Coronary artery (tissue), 2 donors: ENCODE measurements around the gene AP1S3.

ENCODE experiments used
- DNase-seq: peaks from one replicate; pipeline ENCODE4 v3.0.0-alpha.2; 2017; ENCODE audit warnings: low spot score
- H3K27ac ChIP-seq, 2 donors: fragments of 200-600 bp; sonication (generic); one replicate each; pipeline ENCODE4 v1.5.1; 2016 to 2019
- H3K4me3 ChIP-seq: fragments of 200-600 bp; sonication (generic); 2 replicates; pipeline ENCODE4 v1.5.1; 2016; ENCODE audit warnings: mild to moderate bottlenecking, moderate library complexity
- CTCF ChIP-seq: fragments of 200-600 bp; sonication (generic); IDR thresholded peaks from one replicate; pipeline ENCODE4 v1.5.1; 2019; ENCODE audit warnings: antibody characterized with exemption

AP1S3 gene

GRCh38 chr2:223837287-223838061 is at the start of gene AP1S3:
Gene AP1S3 (minus strand): TSS chr2:223837582. CDS start chr2:223837450, 132 bp downstream.
- no peak for DNase-seq
- no peak for TF ChIP-seq CTCF
- Histone ChIP-seq H3K27ac (peak within 1 kb of the TSS; percentile 18 to 73), H3K4me3 (peak within 1 kb of the TSS; percentile 89)

- H3K4me3 ChIP-seq = no peak overlapping the region
- H3K27ac ChIP-seq = no peak overlapping the region
- DNase-seq = no peak
- TF ChIP-seq CTCF = no peak
Measured at GRCh38 chr2:223887127-223887526, 49.7 kb upstream of the AP1S3 start.

- no peak for DNase-seq
- no peak for TF ChIP-seq CTCF
- H3K4me3 ChIP-seq = no peak overlapping the region
- no peak overlapping the region for H3K27ac ChIP-seq
Measured at GRCh38 chr2:223886726-223887125, 49.3 kb upstream of the AP1S3 start.

GRCh38 chr2:223884399-223884798 is 47.0 kb upstream of the AP1S3 start:
- H3K27ac ChIP-seq = no peak overlapping the region

GRCh38 chr2:223882715-223883114 is 45.3 kb upstream of the AP1S3 start:
- Histone ChIP-seq H3K27ac (no peak overlapping the region), H3K4me3 (no peak overlapping the region)
- no peak for DNase-seq
- TF ChIP-seq CTCF = no peak

More at GRCh38 chr2:223884399-223884798, 47.0 kb upstream of the AP1S3 start:
- no peak for DNase-seq
- no peak overlapping the region for H3K4me3 ChIP-seq
- no peak for TF ChIP-seq CTCF

GRCh38 chr2:223880796-223881195 is 43.4 kb upstream of the AP1S3 start:
- H3K27ac ChIP-seq = no peak overlapping the region
- no peak overlapping the region for H3K4me3 ChIP-seq
- DNase-seq = no peak
- no peak for TF ChIP-seq CTCF
